Memory B cell (primary cell): Measurements from ENCODE around the gene CLNK.
A peak's percentile ranks its signal among the peaks of the same experiment; 100 is the strongest.

Source experiments
- ATAC-seq: fragments of 150-1000 bp; cut with Tn5 transposase; 2 replicates; pipeline ENCODE4 v1.10.0; 2021; ENCODE audit warnings: low read depth, mild to moderate bottlenecking, moderate library complexity
- DNase-seq, 2 donors: peaks; one replicate each; pipeline ENCODE4 v3.0.0; 2022; ENCODE audit warnings: low spot score in 2 of 2
- H3K27ac Mint-ChIP-seq: one replicate; pipeline ENCODE4 v1.8.0; 2022; ENCODE audit warnings: mild to moderate bottlenecking, moderate library complexity, mixed read lengths
- H3K27me3 Mint-ChIP-seq: one replicate; pipeline ENCODE4 v1.8.0; 2022; ENCODE audit warnings: mixed read lengths
- H3K36me3 Mint-ChIP-seq: one replicate; pipeline ENCODE4 v1.8.0; 2022; ENCODE audit warnings: mild to moderate bottlenecking, mixed read lengths
- H3K4me1 Mint-ChIP-seq: one replicate; pipeline ENCODE4 v1.8.0; 2022; ENCODE audit warnings: mixed read lengths
- H3K4me3 Mint-ChIP-seq: one replicate; pipeline ENCODE4 v1.8.0; 2022; ENCODE audit warnings: mild to moderate bottlenecking, moderate library complexity, mixed read lengths
- H3K9me3 Mint-ChIP-seq: one replicate; pipeline ENCODE4 v1.8.0; 2022; ENCODE audit warnings: mixed read lengths

Gene CLNK

GRCh38 chr4:10664408-10664807, 20.2 kb downstream of the CLNK start:
- Mint-ChIP-seq H3K36me3 (no peaks in the 10 kb centered on the region), H3K9me3 (no peaks in the 10 kb centered on the region), H3K4me1 (peaks cover 2% of the 10 kb centered on the region), H3K4me3 (no peak overlapping the region), H3K27me3 (no peaks in the 10 kb centered on the region), H3K27ac (no peak overlapping the region)
- ATAC-seq (no peak), DNase-seq (no peak)

GRCh38 chr4:10662937-10663336, 21.6 kb downstream of the CLNK start:
- Mint-ChIP-seq H3K27me3 (no peaks in the 10 kb centered on the region), H3K36me3 (no peaks in the 10 kb centered on the region), H3K4me3 (no peak overlapping the region), H3K27ac (no peak overlapping the region), H3K4me1 (peaks cover 4% of the 10 kb centered on the region), H3K9me3 (no peaks in the 10 kb centered on the region)
- ATAC-seq (no peak), DNase-seq (no peak)

DNA sequence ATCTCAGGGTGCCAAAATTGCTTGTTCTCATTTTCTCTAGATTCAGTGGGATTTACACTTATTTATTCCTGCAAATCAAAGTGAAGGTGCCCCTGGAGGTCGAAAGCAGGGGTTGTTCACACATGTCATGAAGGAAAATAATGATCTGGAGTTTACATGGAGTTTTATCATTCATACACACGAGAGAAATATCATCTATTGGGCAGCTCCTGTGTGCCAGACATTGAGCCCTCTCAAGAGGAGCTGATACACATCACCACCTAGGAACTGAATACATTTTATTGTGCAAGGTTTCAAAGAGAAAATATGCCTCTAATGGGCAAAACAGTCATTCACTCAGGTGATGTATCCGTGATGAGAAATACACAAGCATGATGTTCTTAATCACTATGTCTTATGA, 23.5 kb downstream of the CLNK start:
- Mint-ChIP-seq H3K36me3 (no peaks in the 10 kb centered on the region), H3K4me1 (peaks cover 10% of the 10 kb centered on the region), H3K9me3 (no peaks in the 10 kb centered on the region), H3K27ac (no peak overlapping the region), H3K4me3 (no peak overlapping the region), H3K27me3 (no peaks in the 10 kb centered on the region)
- DNase-seq (no peak), ATAC-seq (no peak)

DNA sequence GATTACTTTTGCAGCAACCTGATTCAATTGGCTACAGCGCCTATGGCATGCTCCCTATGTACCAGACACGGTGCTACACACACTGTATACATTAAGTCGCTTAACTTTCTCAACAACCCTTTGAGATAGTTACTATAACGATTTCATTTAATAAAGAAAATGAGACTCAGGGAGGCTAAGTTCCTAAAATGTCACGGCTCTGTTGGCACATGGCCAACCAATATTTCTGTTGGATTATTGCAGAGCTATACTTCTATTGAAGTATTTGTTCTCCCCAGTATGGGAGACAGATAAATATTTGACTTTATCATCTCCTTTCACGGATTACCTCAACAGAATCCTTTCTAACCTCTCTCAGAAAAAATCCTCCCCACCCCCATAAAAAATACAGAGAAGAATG, 25.3 kb downstream of the CLNK start:
- DNase-seq (no peak), ATAC-seq (no peak)
- Mint-ChIP-seq H3K4me1 (peaks cover 14% of the 10 kb centered on the region), H3K27ac (no peak overlapping the region), H3K4me3 (no peak overlapping the region), H3K9me3 (peaks cover 4% of the 10 kb centered on the region), H3K27me3 (no peaks in the 10 kb centered on the region), H3K36me3 (peaks cover 4% of the 10 kb centered on the region)

- no peak overlapping the region for H3K4me3 Mint-ChIP-seq
- peaks cover 14% of the 10 kb centered on the region for H3K4me1 Mint-ChIP-seq
- H3K36me3 Mint-ChIP-seq = peaks cover 7% of the 10 kb centered on the region
- no peak for DNase-seq
- peaks cover 4% of the 10 kb centered on the region for H3K9me3 Mint-ChIP-seq
- no peak overlapping the region for H3K27ac Mint-ChIP-seq
- ATAC-seq = no peak
- no peaks in the 10 kb centered on the region for H3K27me3 Mint-ChIP-seq
These were observed 27.6 kb downstream of the CLNK start for GRCh38 chr4:10656988-10657387.

DNA sequence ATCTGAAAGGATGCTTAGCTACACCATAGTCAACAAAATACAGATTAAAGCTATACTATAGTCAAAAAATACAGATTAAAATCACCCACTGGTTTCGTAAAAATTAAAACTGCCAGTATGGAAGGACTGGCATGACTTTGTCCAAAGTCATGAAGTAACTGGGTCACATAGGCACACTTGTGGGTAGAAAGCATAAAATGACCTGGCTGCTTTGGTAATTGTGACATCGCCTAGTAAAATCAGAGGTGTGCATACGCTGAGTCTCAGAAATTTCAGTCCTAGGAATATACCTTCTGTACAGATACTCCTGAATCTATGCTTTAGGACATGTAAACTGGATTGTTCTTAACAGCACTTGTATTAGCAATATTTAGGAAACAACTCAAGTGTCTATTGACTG, 28.1 kb downstream of the CLNK start:
- H3K4me3 Mint-ChIP-seq = no peak overlapping the region
- H3K4me1 Mint-ChIP-seq = peaks cover 14% of the 10 kb centered on the region
- no peak for ATAC-seq
- no peak overlapping the region for H3K27ac Mint-ChIP-seq
- H3K36me3 Mint-ChIP-seq = peaks cover 9% of the 10 kb centered on the region
- no peaks in the 10 kb centered on the region for H3K27me3 Mint-ChIP-seq
- H3K9me3 Mint-ChIP-seq = peaks cover 4% of the 10 kb centered on the region
- no peak for DNase-seq

DNA sequence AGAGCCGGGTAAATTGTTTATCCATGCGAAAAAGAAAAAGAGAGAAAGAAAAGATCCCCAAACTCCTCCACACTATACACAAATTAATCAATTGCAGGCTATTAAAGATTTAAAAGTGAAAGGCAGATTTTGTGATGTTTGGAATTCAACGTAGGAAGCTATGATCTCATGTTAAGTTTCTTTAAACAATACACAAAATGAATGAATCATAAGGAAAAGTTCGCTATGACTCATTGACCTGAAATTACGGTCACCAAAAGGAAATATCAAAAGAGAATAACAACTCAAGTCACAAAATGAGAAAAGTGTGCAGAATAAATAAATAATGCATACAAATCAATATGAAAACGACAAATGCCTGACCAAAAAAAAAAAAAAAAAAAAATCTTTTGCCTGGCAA, 28.6 kb downstream of the CLNK start:
- no peak overlapping the region for H3K4me3 Mint-ChIP-seq
- ATAC-seq (no peak), DNase-seq (no peak)
- H3K9me3 Mint-ChIP-seq = peaks cover 5% of the 10 kb centered on the region
- H3K36me3 Mint-ChIP-seq = peaks cover 9% of the 10 kb centered on the region
- H3K4me1 Mint-ChIP-seq = peaks cover 14% of the 10 kb centered on the region
- no peaks in the 10 kb centered on the region for H3K27me3 Mint-ChIP-seq
- H3K27ac Mint-ChIP-seq = no peak overlapping the region

DNA sequence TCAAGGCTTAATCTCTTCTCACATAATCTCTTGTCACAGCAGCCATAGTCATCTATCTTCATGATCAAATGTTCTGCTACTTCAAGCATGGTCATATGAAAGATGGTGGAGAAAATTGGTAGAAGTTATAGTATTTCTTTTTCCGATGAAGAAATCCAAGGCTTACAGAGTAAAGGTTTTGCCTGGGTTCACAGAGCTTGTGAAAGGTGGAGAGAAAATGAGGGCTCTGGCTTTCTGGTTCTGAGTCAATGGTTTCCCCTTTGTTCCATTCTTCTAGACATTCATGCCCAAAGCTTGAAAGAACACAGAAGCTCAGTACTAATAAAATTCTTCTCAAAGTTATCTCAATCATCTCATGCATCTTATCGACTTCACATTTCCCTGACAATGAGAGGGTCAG, 36.1 kb downstream of the CLNK start:
- Mint-ChIP-seq H3K27me3 (no peaks in the 10 kb centered on the region), H3K27ac (no peak overlapping the region), H3K4me1 (no peaks in the 10 kb centered on the region), H3K9me3 (peaks cover 1% of the 10 kb centered on the region), H3K36me3 (peaks cover 11% of the 10 kb centered on the region), H3K4me3 (no peak overlapping the region)
- no peak for ATAC-seq
- no peak for DNase-seq

- H3K36me3 Mint-ChIP-seq = peaks cover 10% of the 10 kb centered on the region
- H3K27ac Mint-ChIP-seq = no peak overlapping the region
- no peaks in the 10 kb centered on the region for H3K27me3 Mint-ChIP-seq
- DNase-seq = no peak
- H3K4me3 Mint-ChIP-seq = no peak overlapping the region
- H3K4me1 Mint-ChIP-seq = no peaks in the 10 kb centered on the region
- peaks cover 1% of the 10 kb centered on the region for H3K9me3 Mint-ChIP-seq
- ATAC-seq = no peak
These were observed 36.7 kb downstream of the CLNK start for GRCh38 chr4:10647846-10648245.

- no peaks in the 10 kb centered on the region for H3K4me1 Mint-ChIP-seq
These were observed 40.8 kb downstream of the CLNK start for GRCh38 chr4:10643600-10644425.

DNA sequence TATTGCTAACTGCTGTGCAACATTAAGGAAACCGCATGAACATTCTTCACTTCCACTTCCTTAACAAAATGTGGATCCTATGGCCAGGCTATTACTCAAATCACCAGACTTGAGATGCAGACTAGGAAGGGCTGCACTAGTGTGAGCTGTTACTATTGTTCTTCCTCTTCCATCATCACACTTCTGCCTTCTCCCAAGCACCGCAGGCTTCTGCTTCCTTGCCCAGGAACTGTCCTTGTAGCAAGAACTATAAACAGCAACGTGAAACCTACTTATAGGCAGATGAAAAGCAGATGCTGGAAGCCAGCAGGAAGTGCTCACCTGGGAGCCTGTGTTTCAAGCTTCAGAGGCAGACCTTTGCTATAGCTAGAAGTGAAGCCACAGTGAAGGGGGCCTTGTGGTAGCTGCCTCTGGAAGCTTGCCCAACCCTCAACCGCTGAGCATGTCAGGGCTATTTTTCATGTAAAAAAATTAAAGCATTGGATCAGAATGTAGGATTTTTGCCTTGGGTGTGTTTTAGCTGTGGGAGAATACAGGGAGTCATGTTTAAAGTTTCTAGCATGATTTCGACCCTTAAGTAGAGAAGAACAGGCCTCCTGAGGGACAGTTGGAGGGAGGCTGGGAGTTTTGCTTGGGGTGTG, 43.9 kb downstream of the CLNK start:
- H3K9me3 Mint-ChIP-seq = no peaks in the 10 kb centered on the region
- peak overlapping the region; percentile 51 for H3K27ac Mint-ChIP-seq
- no peaks in the 10 kb centered on the region for H3K4me1 Mint-ChIP-seq
- H3K4me3 Mint-ChIP-seq = no peak overlapping the region
- H3K36me3 Mint-ChIP-seq = peaks cover 3% of the 10 kb centered on the region
- ATAC-seq = no peak
- no peaks in the 10 kb centered on the region for H3K27me3 Mint-ChIP-seq
- no peak for DNase-seq

More at GRCh38 chr4:10643600-10644425, 40.8 kb downstream of the CLNK start:
- no peak overlapping the region for H3K27ac Mint-ChIP-seq
- no peaks in the 10 kb centered on the region for H3K27me3 Mint-ChIP-seq
- no peak for ATAC-seq
- no peak for DNase-seq
- no peak overlapping the region for H3K4me3 Mint-ChIP-seq
- peaks cover 8% of the 10 kb centered on the region for H3K36me3 Mint-ChIP-seq
- no peaks in the 10 kb centered on the region for H3K9me3 Mint-ChIP-seq

- no peak for DNase-seq
- no peak overlapping the region for H3K4me3 Mint-ChIP-seq
These were observed 44.9 kb downstream of the CLNK start for GRCh38 chr4:10639664-10640063.

GRCh38 chr4:10639100-10639499, 45.5 kb downstream of the CLNK start:
- Mint-ChIP-seq H3K36me3 (peaks cover 3% of the 10 kb centered on the region), H3K27ac (no peak overlapping the region), H3K9me3 (no peaks in the 10 kb centered on the region), H3K4me1 (peaks cover 2% of the 10 kb centered on the region), H3K27me3 (no peaks in the 10 kb centered on the region), H3K4me3 (no peak overlapping the region)
- ATAC-seq (no peak), DNase-seq (no peak)

More at GRCh38 chr4:10639664-10640063, 44.9 kb downstream of the CLNK start:
- Mint-ChIP-seq H3K4me1 (peaks cover 2% of the 10 kb centered on the region), H3K27ac (no peak overlapping the region), H3K9me3 (no peaks in the 10 kb centered on the region), H3K36me3 (peaks cover 3% of the 10 kb centered on the region), H3K27me3 (no peaks in the 10 kb centered on the region)
- ATAC-seq = no peak

- DNase-seq = no peak
- ATAC-seq = no peak
- Mint-ChIP-seq H3K27me3 (no peaks in the 10 kb centered on the region), H3K4me3 (no peak overlapping the region), H3K36me3 (peaks cover 4% of the 10 kb centered on the region), H3K9me3 (no peaks in the 10 kb centered on the region), H3K27ac (no peak overlapping the region), H3K4me1 (peaks cover 2% of the 10 kb centered on the region)
These were observed 49.5 kb downstream of the CLNK start for GRCh38 chr4:10635091-10635490.

DNA sequence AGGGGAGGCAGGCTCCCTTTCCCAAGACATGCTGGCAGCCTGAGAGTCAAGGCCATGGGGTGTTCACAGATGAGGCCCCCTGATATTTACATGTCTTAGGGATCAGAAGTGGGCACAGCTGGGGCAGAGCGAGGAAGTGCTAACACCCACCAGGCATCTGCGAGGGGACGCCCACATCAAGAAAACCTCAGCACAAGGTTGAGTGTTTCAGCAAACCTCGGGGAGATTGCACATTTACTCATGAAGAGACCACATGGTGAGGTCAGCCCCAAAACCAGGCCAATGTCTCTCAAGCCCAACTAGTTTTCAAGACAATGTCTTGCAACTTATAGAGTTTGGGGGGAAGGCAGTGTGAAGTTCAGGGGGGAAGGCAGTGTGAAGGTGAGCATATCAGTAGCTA, 55.2 kb downstream of the CLNK start:
- H3K4me1 Mint-ChIP-seq = peaks cover 7% of the 10 kb centered on the region
- ATAC-seq = no peak
- peaks cover 4% of the 10 kb centered on the region for H3K36me3 Mint-ChIP-seq
- no peaks in the 10 kb centered on the region for H3K27me3 Mint-ChIP-seq
- no peaks in the 10 kb centered on the region for H3K9me3 Mint-ChIP-seq
- no peak for DNase-seq
- H3K27ac Mint-ChIP-seq = no peak overlapping the region
- H3K4me3 Mint-ChIP-seq = no peak overlapping the region
